ENCODE data around the gene COL9A2.
"Not testable (repeated sequence)": the region's sequence is repeated elsewhere in the genome, so short reads cannot be mapped to it uniquely, and the experiment has no call there.

The COL9A2 gene

GRCh38 chr1:40316595-40317393 is at the start of gene COL9A2:
TSS of gene COL9A2 (minus strand) at chr1:40317286. CDS start at chr1:40317197, 89 bp downstream.
- peak; percentile 61 to 97 (median 76) for DNase-seq

DNA sequence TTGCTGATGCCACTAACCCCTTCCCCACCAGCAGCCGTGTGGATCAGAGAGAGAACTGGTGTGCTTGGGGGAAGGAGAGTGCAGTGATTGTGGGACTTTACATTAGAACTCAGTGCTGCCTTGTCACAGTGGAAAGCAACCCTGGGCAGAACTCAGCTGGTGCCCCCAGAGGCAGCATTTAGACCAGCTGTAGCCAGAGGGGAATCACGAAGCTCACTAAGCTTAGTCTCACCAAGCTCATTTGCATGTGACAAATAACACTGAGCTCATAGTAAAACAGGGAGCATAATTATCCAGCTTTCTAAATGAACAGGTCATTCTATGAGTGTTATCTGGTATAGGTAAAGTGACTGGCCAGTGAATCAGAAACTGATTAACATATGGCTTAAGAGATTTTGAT is 46.6 kb upstream of the COL9A2 start:
- DNase-seq = no peak
- intact Hi-C loops (cut with DNase I) = no loop called here

More at GRCh38 chr1:40316595-40317393, at the start of gene COL9A2:
- intact Hi-C loops (cut with DNase I) = loop anchor here (5.0 to 10.0 kb wide), 2 partner anchors 154 to 232 kb away; partner anchors contain the start of gene RLF

- intact Hi-C loops (cut with DNase I) = no loop called here
- no peak for DNase-seq
These were observed 45.6 kb upstream of the COL9A2 start for GRCh38 chr1:40362699-40363098.

DNA sequence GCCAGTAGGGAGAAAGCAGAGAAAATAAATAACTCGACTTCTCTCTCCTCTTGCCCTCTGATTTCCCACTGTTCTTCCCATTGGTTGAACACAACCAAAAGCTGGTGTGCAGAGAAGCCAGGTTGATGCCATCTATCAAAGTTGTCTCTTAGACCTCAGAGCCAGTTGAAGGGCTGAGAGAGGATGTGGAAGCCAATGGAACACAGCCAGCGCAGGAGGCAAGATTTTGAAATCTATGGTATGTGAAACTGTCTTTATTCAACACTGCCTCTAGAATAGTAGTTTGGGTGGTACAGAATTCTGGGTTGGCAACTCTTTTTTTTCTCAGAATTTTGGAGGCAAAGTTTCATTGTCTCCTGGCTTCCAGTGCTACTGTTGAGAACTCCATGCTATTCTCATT is 45.1 kb upstream of the COL9A2 start:
- intact Hi-C loops (cut with DNase I) = no loop called here
- no peak for DNase-seq

DNA sequence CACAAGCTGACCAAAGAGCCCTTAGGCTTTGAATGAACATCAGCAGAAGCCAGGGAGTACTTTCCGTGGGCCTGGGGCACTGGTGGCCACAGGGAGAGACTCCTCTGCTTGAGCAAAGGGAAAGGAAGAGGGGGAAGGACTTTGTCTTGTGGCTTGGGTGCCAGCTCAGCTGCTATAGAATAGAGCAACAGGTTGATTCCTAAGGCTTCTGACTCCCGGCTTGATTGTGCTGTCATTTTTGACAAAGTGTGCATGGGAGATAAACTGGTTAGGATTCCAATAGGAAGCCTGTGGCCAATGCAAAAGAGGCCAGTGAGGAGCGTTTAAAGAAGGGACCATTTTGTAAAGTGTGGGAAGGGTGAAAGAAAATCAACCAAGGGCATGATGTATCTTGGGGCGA is 44.6 kb upstream of the COL9A2 start:
- no peak for DNase-seq
- intact Hi-C loops (cut with DNase I) = no loop called here

- no peak for DNase-seq
- intact Hi-C loops (cut with DNase I) = no loop called here
These were observed 44.1 kb upstream of the COL9A2 start for GRCh38 chr1:40361201-40361600.

- intact Hi-C loops (cut with DNase I) = no loop called here
- no peak for DNase-seq
These were observed 43.5 kb upstream of the COL9A2 start for GRCh38 chr1:40360631-40361030.

DNA sequence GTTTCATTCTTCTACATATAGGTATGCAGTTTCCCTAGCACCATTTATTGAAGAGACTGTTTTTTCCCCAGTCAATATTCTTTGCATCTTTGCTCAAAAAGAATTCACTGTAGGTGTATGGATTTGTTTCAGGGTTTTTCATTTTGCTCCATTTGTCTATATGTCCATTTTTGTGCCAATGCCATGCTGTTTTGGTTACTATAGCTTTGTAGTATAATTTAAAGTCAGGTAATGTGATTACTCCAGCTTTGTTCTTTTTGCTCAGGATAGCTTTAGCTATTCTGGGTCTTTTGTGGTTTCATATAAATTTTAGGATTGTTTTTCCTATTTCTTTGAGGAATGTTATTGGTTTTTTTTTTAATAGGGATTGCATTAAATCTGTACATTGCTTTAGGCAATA is 40.5 kb upstream of the COL9A2 start:
- DNase-seq = no peak
- intact Hi-C loops (cut with DNase I) = no loop called here

DNA sequence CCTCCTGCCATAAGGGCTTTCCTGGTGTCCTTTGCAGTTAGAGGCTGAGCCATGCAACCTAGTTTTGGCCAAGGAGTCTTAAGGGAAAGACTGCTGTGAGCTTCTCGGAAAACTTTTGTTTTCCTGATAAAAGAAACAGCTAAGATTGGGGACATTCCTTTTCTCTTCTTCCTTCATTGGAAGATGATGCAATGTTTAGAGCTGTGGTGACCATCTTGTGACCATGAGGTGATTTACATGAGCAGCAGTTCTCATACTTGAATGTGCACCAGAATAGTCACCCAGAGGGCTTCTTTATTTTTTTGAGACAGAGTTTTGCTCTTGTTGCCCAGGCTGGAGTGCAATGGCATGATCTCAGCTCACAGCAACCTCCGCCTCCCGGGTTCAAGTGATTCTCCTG is 36.0 kb upstream of the COL9A2 start:
- intact Hi-C loops (cut with DNase I) = no loop called here
- DNase-seq = no peak

GRCh38 chr1:40352126-40352525 is 35.0 kb upstream of the COL9A2 start:
- DNase-seq = no peak
- intact Hi-C loops (cut with DNase I) = no loop called here

DNA sequence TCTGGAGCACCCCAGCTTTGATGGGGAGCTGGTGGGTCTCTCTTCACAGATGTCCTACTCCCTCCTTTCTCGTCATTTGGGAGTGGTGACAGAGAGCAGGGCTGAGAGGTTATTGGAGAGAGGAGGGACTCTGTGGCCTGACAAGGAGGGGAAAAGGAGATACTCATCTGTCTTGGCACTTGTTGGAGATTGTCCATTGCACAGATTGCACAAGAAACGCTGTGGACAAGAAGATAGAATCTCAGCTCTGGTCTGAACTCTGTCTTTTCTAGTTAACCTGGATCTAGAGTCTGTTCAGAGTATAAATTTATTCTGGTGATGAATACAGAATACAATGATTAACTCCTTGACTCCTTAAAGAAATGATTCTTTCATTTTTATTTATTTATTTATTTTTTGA is 34.0 kb upstream of the COL9A2 start:
- DNase-seq = no peak
- intact Hi-C loops (cut with DNase I) = no loop called here

DNA sequence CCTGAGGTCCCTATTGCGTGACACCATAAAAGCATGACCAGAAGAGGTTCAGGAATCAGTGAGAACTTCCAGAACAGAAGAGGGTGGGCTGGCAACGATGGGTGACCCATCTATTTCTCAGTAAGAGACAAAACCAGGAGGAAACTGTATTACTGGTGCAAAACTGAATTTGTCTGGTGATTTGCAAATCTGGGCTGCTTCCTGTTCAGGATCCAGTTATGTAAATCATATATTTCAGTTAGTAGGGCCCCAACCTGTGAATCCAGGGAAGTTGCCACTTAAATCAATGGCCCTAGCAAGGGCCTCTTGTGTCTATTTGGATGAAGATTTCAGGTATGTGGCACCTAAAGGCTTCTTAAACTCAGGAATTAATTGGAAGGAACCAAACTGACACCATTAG is 33.3 kb upstream of the COL9A2 start:
- DNase-seq = no peak
- intact Hi-C loops (cut with DNase I) = no loop called here

- intact Hi-C loops (cut with DNase I) = no loop called here
- peak in 7 of 10 donors; percentile 10 to 81 (median 24) for DNase-seq
These were observed 27.5 kb upstream of the COL9A2 start for GRCh38 chr1:40344597-40344996.

DNA sequence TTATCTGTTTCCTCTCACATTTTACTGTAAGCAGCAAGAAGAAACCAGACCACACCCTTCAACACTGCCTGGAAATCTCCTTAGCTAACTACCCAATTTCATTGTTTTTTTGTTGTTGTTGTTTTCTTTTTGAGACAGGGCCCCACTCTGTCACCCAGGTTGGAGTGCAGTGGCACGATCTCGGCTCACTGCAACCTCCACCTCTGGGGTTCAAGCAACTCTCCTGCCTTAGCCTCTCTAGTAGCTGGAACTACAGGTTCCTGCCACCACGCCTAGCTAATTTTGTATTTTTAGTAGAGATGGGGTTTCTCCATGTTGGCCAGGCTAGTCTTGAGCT is 25.3 kb upstream of the COL9A2 start:
- intact Hi-C loops (cut with DNase I); DNase-seq: not testable (repeated sequence)

DNA sequence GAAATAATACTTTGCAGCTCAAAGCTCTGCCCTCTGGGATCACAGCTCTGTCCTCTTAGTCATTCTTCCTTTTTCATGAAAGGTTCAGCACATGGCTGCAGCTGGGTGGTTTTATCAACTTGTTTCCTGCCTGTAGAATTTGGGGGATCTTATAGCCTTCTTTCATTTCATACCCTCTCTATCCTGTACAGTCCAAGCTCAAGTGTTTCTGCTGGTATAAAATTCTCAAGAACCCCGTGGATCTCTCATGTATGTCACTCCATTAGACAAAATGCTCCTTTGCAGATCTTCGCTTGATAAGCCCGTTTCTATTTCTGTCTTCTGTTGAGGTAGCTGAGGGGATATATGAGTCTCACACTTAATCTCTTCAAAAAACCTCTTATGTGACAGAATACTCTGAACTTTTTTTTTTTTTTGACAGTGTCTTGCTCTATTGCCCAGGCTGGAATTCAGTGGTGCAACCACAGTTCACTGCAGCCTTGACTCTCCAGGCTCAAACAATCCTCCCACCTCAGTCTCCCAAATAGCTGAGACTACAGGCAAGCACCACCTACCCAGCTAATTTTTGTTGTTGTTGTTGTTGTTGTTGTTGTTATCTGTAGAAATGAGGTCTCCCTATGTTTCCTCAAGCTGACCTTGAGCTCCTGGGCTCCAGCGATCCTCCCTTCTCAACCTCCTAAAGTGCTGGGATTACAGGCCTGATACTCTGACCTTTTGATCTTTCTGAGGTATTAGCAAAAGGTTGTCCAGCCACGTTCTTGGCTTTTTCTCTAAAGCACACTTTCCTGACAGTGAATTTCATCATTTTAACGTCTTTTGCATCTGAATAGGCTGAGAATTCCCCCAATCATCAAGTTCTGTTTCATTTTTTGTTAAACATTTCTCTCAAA is 24.6 kb upstream of the COL9A2 start:
- no peak for DNase-seq
- intact Hi-C loops (cut with DNase I) = no loop called here

DNA sequence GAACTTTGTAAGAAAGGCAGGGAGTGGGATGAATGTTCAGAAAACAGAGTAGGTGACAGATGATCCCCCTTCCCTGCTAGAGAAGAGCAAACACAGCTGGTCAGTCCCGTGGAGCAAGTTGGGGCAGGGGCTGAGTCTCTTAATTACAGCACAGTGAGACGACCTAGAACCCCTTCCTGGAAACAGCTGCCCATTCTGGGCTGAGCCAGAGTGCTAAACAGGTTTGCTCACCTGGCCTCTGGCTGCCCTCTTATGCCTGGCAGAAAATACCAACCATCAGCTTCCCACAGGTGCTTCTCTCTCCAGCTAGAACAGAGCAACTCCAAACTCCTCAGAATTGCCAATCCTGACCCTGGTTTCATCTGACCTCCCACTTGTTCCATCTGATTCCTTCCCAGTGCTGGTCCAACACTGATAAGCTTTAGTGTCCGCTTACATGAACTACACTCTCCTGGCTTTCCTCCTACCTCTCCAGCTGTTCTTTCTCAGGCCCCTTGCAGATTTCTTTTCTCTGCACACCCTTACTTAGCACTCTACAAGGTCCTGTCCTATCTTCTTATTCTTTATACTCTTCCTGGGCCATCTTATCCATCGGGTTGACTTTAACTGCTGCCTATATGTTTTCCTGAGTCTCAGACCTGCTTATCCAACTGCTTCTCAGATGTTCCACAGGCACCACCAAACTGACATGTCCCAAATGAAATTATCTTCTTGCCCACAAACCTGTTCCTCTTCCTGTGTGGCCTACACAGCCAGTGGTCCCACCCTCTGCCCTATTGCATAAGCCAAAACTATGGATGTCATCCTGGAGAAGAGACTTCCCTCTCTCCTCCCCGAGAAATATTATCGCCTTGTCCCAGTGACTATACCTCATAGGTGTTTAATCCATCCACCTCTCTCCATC is 22.6 kb upstream of the COL9A2 start:
- DNase-seq = no peak
- intact Hi-C loops (cut with DNase I) = loop anchor here (2.0 kb wide), 1 partner anchor 187 kb away; no protein-coding TSS in a partner anchor

DNA sequence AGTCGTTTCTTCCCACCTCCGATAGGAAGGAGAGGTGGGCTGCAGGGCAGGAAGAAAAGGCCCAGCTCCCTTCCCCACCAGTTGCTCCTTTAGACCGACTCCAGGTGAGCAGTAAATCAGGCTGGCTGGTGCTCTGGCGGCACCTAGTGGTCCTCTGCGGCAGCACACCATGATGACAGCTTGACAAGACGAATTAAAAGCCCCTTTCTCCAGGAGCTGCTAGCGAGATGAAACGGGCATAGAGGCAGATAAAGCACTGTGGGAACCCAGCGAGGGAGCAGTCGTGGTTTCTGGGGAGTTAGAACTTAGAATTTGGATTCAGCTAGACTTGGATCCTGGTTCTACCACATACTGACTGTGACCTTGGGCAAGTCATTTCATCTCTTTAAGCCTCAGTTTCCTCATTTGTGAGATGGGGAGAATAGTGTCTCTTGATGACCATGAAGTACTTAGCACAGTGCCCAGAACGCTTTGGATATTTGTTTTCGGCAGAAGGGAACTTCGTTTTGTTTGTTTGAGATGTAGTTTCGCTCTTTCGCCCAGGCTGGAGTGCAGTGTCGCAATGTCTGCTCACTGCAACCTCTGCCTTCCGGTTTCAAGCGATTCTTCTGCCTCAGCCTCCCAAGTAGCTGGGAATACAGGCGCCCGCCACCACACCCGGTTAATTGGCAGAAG is 21.8 kb upstream of the COL9A2 start:
- intact Hi-C loops (cut with DNase I) = loop anchor here (2.0 kb wide), 1 partner anchor 186 kb away; no protein-coding TSS in a partner anchor
- peak; percentile 40 to 96 (median 80) for DNase-seq

DNA sequence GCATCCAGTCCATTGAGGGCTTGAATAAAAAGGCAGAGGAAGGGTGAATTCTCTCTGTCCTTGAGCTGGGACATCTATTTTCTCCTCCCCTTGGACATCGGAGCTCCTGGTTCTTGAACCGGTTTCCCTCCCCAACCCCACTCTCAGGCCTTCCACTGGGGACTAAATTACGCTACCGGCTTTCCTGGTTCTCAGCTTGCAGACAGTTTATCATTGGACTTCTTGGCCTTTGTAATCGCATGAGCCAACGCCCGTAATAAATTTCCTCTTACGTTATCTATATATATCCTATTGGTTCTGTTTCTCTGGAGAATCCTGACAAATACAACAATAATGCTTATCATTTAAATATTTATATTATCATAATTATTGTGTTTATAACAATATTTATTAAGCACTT is 20.4 kb upstream of the COL9A2 start:
- intact Hi-C loops (cut with DNase I) = no loop called here
- no peak for DNase-seq

- no peak for DNase-seq
- intact Hi-C loops (cut with DNase I) = no loop called here
These were observed 15.6 kb upstream of the COL9A2 start for GRCh38 chr1:40332695-40333094.

DNA sequence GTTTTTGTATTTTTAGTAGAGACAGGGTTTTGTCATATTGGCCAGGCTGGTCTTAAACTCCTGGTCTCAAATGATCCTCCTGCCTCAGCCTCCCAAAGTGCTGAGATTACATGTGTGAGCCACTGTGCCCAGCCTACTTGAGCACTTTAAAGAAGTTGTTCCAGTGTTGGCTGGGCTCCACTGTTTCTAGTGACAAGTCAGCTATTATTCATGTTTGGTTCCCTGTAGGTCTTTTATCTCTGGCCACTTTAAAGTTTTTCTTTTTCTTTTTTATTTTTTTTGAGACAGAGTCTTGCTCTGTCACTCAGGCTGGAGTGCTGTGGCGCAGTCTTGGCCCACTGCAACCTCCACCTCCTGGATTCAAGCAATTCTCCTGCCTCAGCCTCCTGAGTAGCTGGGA is 14.3 kb upstream of the COL9A2 start:
- DNase-seq; intact Hi-C loops (cut with DNase I): not testable (repeated sequence)

Measured in posterior cingulate gyrus (tissue), 11 donors.